H9 (cell line): Measurements from ENCODE around the gene MTCL1. TPM values are rescaled to one million over a fixed set of nuclear protein-coding genes. Genes with fewer than 3 reads are reported as not detected.
A peak's percentile ranks its signal among the peaks of the same experiment; 100 is the strongest.

Experiments used
- DNase-seq: peaks from one replicate; pipeline ENCODE4 v3.0.0-alpha.2; 2017
- H2AFZ ChIP-seq: one replicate; pipeline ENCODE4 v1.6.1; 2013; ENCODE audit warnings: mild to moderate bottlenecking, low read length, control low read depth, moderate library complexity
- H2AK5ac ChIP-seq: 2 replicates; pipeline ENCODE4 v1.6.1; 2013; ENCODE audit warnings: low read length, control low read depth, mixed read lengths; ENCODE audit not compliant: insufficient read length
- H2BK120ac ChIP-seq: one replicate; pipeline ENCODE4 v1.6.1; 2013; ENCODE audit warnings: low read depth, mild to moderate bottlenecking, low read length, control low read depth, inconsistent platforms; ENCODE audit not compliant: poor library complexity, severe bottlenecking
- H2BK12ac ChIP-seq: 2 replicates; pipeline ENCODE4 v1.6.1; 2013; ENCODE audit warnings: low read length, control low read depth, mixed read lengths, low read depth; ENCODE audit not compliant: insufficient read length
- H2BK15ac ChIP-seq: 2 replicates; pipeline ENCODE4 v1.6.1; 2013; ENCODE audit warnings: low read depth, low read length, control low read depth
- H2BK20ac ChIP-seq: one replicate; pipeline ENCODE4 v1.6.1; 2013; ENCODE audit warnings: low read depth, mild to moderate bottlenecking, low read length, control low read depth, inconsistent platforms; ENCODE audit not compliant: poor library complexity, severe bottlenecking
- H2BK5ac ChIP-seq: 2 replicates; pipeline ENCODE4 v1.6.1; 2013; ENCODE audit warnings: low read length, control low read depth, mixed read lengths; ENCODE audit not compliant: insufficient read length
- H3K14ac ChIP-seq: 2 replicates; pipeline ENCODE4 v1.6.1; 2013; ENCODE audit warnings: low read length, control low read depth; ENCODE audit not compliant: insufficient read depth
- H3K18ac ChIP-seq: 2 replicates; pipeline ENCODE4 v1.6.1; 2013; ENCODE audit warnings: low read depth, mild to moderate bottlenecking, mixed read lengths, low read length, control low read depth; ENCODE audit not compliant: insufficient read length
- H3K23ac ChIP-seq: 2 replicates; pipeline ENCODE4 v1.6.1; 2013; ENCODE audit warnings: low read length, control low read depth, mixed read lengths, low read depth; ENCODE audit not compliant: insufficient read length
- H3K23me2 ChIP-seq: 2 replicates; pipeline ENCODE4 v1.6.1; 2013; ENCODE audit warnings: low read depth, mild to moderate bottlenecking, mixed read lengths, low read length, control low read depth; ENCODE audit not compliant: insufficient read length, poor library complexity, severe bottlenecking
- H3K27ac ChIP-seq: 2 replicates; pipeline ENCODE4 v1.5.1; 2013; ENCODE audit warnings: low read length, control low read depth, mixed read lengths, low read depth; ENCODE audit not compliant: insufficient read length
- H3K27me3 ChIP-seq: 2 replicates; pipeline ENCODE4 v1.6.1; 2013; ENCODE audit warnings: low read length, control low read depth, inconsistent platforms; ENCODE audit not compliant: insufficient read depth
- H3K4ac ChIP-seq: 2 replicates; pipeline ENCODE4 v1.6.1; 2013; ENCODE audit warnings: low read depth, mild to moderate bottlenecking, control low read depth, inconsistent platforms, low read length, moderate library complexity
- H3K4me1 ChIP-seq: 2 replicates; pipeline ENCODE4 v1.6.1; 2013; ENCODE audit warnings: low read length, control low read depth, inconsistent platforms; ENCODE audit not compliant: insufficient read depth
- H3K4me2 ChIP-seq: 2 replicates; pipeline ENCODE4 v1.6.1; 2013; ENCODE audit warnings: low read length, control low read depth, mixed read lengths; ENCODE audit not compliant: insufficient read length, insufficient read depth
- H3K56ac ChIP-seq: 2 replicates; pipeline ENCODE4 v1.6.1; 2013; ENCODE audit warnings: low read depth, mild to moderate bottlenecking, mixed read lengths, low read length, control low read depth; ENCODE audit not compliant: insufficient read length
- H3K79me1 ChIP-seq: 2 replicates; pipeline ENCODE4 v1.6.1; 2013; ENCODE audit warnings: low read depth, mild to moderate bottlenecking, moderate library complexity, low read length, control low read depth, inconsistent platforms; ENCODE audit not compliant: insufficient read depth, poor library complexity, severe bottlenecking
- H3K79me2 ChIP-seq: 2 replicates; pipeline ENCODE4 v1.6.1; 2013; ENCODE audit warnings: low read length, control low read depth, inconsistent platforms; ENCODE audit not compliant: insufficient read depth
- H3K9ac ChIP-seq: 2 replicates; pipeline ENCODE4 v1.6.1; 2013; ENCODE audit warnings: low read length, control low read depth, mixed read lengths; ENCODE audit not compliant: insufficient read length; ENCODE audit errors: extremely low read depth
- H3K9me3 ChIP-seq: one replicate; pipeline ENCODE4 v1.6.1; 2013; ENCODE audit warnings: low read depth, low read length, inconsistent platforms; ENCODE audit not compliant: control insufficient read depth
- H3T11ph ChIP-seq: one replicate; pipeline ENCODE4 v1.6.1; 2013; ENCODE audit warnings: mild to moderate bottlenecking, low read length, control low read depth, inconsistent platforms
- H4K20me1 ChIP-seq: one replicate; pipeline ENCODE4 v1.6.1; 2013; ENCODE audit not compliant: control insufficient read depth, insufficient read length, insufficient read depth
- H4K5ac ChIP-seq: 2 replicates; pipeline ENCODE4 v1.6.1; 2013; ENCODE audit warnings: low read depth, mild to moderate bottlenecking, mixed read lengths, low read length, control low read depth; ENCODE audit not compliant: insufficient read length
- H4K8ac ChIP-seq: replicated peaks from 2 replicates; pipeline ENCODE4 v1.6.1; 2013; ENCODE audit warnings: low read length, control low read depth, mixed read lengths, low read depth; ENCODE audit not compliant: insufficient read length
- H4K91ac ChIP-seq: 2 replicates; pipeline ENCODE4 v1.6.1; 2013; ENCODE audit warnings: low read depth, mild to moderate bottlenecking, moderate library complexity, mixed read lengths, low read length, control low read depth; ENCODE audit not compliant: insufficient read length
- H3K27ac Mint-ChIP-seq, 3 experiments: 2 replicates in 2 of 3; 3 replicates in 1 of 3; pipeline ENCODE4 v1.8.0; 2020 to 2021; ENCODE audit warnings: mixed read lengths in 3 of 3, mild to moderate bottlenecking in 1 of 3, moderate library complexity in 1 of 3
- H3K27me3 Mint-ChIP-seq: 2 replicates; pipeline ENCODE4 v1.8.0; 2021; ENCODE audit warnings: low read depth, mild to moderate bottlenecking, moderate library complexity, mixed read lengths
- H3K36me3 Mint-ChIP-seq, 3 experiments: 2 replicates in 2 of 3; 3 replicates in 1 of 3; pipeline ENCODE4 v1.8.0; 2020 to 2021; ENCODE audit warnings: low read depth in 3 of 3, mixed read lengths in 3 of 3; ENCODE audit not compliant: insufficient read depth in 1 of 3
- H3K4me1 Mint-ChIP-seq, 2 experiments: 2 replicates each; pipeline ENCODE4 v1.8.0; 2020; ENCODE audit warnings: mixed read lengths in 2 of 2
- H3K4me3 Mint-ChIP-seq, 2 experiments: 2 replicates in 1 of 2; 3 replicates in 1 of 2; pipeline ENCODE4 v1.8.0; 2020 to 2021; ENCODE audit warnings: mild to moderate bottlenecking in 2 of 2, mixed read lengths in 2 of 2, moderate library complexity in 1 of 2
- H3K9me3 Mint-ChIP-seq, 2 experiments: 2 replicates in 1 of 2; 3 replicates in 1 of 2; pipeline ENCODE4 v1.8.0; 2020; ENCODE audit warnings: mild to moderate bottlenecking in 2 of 2, mixed read lengths in 2 of 2, moderate library complexity in 1 of 2
- WGBS: extraction: QIAGEN DNeasy Blood & Tissue Kit; methylation state at CpG from one replicate; pipeline ENCODE4 v1.1.7; 2013; ENCODE audit warnings: missing lambda C conversion rate, low lambda C conversion rate, mixed read lengths; ENCODE audit not compliant: insufficient read length; ENCODE audit errors: extremely low coverage; 5-methylcytosine and 5-hydroxymethylcytosine counted together
- total RNA-seq: library from RNA; stranded (reverse); gene quantifications from 2 replicates; pipeline ENCODE4 v1.2.1, GENCODE V29; 2021
- TF ChIP-seq, protein P1 (sequence below): fragments of 200-600 bp; sonication (generic); conservative IDR thresholded peaks from 3 replicates; pipeline ENCODE4 v1.8.0; 2021; ENCODE audit warnings: antibody characterized with exemption, mild to moderate bottlenecking

The MTCL1 gene
- total RNA-seq, 1 experiment from 2014 or later = 50.7 TPM

DNA sequence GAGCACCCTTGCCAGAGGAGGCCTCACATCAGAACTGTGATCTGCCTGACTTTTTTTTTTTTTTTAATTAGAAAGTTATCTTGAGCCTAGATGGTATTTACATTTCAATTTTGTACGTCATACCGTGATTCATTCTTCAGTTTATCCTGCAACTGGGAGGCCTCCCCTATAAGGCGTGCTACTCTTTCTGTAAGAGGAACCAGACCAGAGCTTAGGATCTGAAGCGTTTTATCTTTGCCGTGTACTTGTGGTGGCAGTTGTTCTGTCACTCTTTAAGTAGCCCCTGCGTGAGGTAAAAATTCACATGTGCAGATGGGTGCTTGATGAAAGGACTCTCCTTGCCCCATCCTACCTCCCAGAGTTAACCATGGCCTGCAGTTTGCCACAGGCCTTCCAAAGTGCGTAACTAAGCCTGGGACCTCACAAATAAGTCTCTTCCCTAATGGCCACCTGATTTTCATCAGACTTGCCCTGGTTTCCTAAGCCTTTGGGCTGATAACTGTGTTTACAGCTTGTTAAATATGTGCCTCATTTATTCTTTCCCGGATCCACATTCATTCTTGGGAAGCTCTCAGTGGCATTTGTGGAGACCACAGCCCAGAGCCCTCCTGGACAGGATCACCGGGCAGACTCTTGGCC lies 96.0 kb downstream of the MTCL1 start:
- no peaks in the 10 kb centered on the region for H3K9me3 Mint-ChIP-seq

More for the DNA sequence above, 96.0 kb downstream of the MTCL1 start:
- Mint-ChIP-seq H3K4me1 (peaks cover 41 to 46% of the 10 kb centered on the region in 2 experiments), H3K27me3 (no peaks in the 10 kb centered on the region), H3K4me3 (no peak overlapping the region), H3K27ac (peak overlapping the region; percentile 94 to 98 (median 95)), H3K36me3 (peaks cover 0 to 40% (median 34%) of the 10 kb centered on the region in 3 experiments; a peak in 6 of 7 replicates)
- Histone ChIP-seq H3K23ac (no peak overlapping the region), H3K9me3 (no peaks in the 10 kb centered on the region), H3T11ph (no peak overlapping the region), H3K18ac (no peak overlapping the region), H3K23me2 (no peaks in the 10 kb centered on the region), H4K20me1 (no peaks in the 10 kb centered on the region), H4K8ac (no peak overlapping the region), H2AFZ (no peak overlapping the region), H3K4me1 (peaks cover 7% of the 10 kb centered on the region), H2BK120ac (no peak overlapping the region), H2BK15ac (no peak overlapping the region), H3K4ac (no peak overlapping the region), H3K4me2 (no peak overlapping the region), H2BK12ac (no peak overlapping the region), H4K91ac (no peak overlapping the region), H3K56ac (no peak overlapping the region), H4K5ac (no peak overlapping the region), H3K27me3 (no peaks in the 10 kb centered on the region), H3K9ac (no peak overlapping the region), H3K14ac (no peak overlapping the region), H3K79me1 (no peaks in the 10 kb centered on the region), H2BK20ac (no peak overlapping the region), H2AK5ac (no peak overlapping the region), H2BK5ac (no peak overlapping the region), H3K27ac (no peak overlapping the region), H3K79me2 (no peaks in the 10 kb centered on the region)
- no CpG with 5 or more reads among the region's 9 CpGs for WGBS
- DNase-seq = no peak
- TF ChIP-seq, protein P1, sequence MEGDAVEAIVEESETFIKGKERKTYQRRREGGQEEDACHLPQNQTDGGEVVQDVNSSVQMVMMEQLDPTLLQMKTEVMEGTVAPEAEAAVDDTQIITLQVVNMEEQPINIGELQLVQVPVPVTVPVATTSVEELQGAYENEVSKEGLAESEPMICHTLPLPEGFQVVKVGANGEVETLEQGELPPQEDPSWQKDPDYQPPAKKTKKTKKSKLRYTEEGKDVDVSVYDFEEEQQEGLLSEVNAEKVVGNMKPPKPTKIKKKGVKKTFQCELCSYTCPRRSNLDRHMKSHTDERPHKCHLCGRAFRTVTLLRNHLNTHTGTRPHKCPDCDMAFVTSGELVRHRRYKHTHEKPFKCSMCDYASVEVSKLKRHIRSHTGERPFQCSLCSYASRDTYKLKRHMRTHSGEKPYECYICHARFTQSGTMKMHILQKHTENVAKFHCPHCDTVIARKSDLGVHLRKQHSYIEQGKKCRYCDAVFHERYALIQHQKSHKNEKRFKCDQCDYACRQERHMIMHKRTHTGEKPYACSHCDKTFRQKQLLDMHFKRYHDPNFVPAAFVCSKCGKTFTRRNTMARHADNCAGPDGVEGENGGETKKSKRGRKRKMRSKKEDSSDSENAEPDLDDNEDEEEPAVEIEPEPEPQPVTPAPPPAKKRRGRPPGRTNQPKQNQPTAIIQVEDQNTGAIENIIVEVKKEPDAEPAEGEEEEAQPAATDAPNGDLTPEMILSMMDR = no peak
